LNCaP clone FGC (cell line): ENCODE data around the gene HAGHL.
"Not testable (repeated sequence)": the region's sequence is repeated elsewhere in the genome, so short reads cannot be mapped to it uniquely, and the experiment has no call there.

Experiments used
- DNase-seq: peaks from one replicate; pipeline ENCODE4 v3.0.0-alpha.2; 2011; ENCODE audit warnings: low read depth
- H3K4me3 ChIP-seq: 2 replicates; pipeline ENCODE4 v1.5.1; 2011; ENCODE audit warnings: mild to moderate bottlenecking, low read depth, low read length, control low read depth
- TF ChIP-seq, protein P1 (sequence below): IDR thresholded peaks from 2 replicates; pipeline ENCODE4 v1.5.1; 2012; ENCODE audit warnings: mild to moderate bottlenecking; ENCODE audit not compliant: control insufficient read depth, insufficient read depth; ENCODE audit errors: extremely low read depth

Gene HAGHL

DNA sequence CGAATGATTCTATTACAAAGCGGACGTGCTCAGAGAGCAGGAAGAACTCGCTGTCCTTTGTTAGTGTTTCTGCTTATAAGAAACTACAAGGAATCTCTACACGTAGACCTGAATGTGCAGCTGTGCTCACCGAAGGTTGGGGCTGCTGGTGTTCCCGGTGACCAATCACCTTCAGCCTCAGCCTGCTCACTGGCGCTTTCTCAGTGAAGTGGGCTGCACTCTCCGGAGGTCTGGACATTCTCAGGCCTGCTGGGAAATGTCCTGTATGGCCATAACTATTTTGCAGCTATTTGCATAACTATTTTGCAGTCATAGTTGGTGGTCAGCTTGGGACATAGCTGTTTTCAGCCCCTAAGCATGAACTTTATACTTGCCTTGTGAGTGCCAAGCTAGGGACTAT lies 23.6 kb downstream of the HAGHL start:
- H3K4me3 ChIP-seq: no peak overlapping the region
- TF ChIP-seq, protein P1, sequence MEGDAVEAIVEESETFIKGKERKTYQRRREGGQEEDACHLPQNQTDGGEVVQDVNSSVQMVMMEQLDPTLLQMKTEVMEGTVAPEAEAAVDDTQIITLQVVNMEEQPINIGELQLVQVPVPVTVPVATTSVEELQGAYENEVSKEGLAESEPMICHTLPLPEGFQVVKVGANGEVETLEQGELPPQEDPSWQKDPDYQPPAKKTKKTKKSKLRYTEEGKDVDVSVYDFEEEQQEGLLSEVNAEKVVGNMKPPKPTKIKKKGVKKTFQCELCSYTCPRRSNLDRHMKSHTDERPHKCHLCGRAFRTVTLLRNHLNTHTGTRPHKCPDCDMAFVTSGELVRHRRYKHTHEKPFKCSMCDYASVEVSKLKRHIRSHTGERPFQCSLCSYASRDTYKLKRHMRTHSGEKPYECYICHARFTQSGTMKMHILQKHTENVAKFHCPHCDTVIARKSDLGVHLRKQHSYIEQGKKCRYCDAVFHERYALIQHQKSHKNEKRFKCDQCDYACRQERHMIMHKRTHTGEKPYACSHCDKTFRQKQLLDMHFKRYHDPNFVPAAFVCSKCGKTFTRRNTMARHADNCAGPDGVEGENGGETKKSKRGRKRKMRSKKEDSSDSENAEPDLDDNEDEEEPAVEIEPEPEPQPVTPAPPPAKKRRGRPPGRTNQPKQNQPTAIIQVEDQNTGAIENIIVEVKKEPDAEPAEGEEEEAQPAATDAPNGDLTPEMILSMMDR: no peak
- no peak for DNase-seq

DNA sequence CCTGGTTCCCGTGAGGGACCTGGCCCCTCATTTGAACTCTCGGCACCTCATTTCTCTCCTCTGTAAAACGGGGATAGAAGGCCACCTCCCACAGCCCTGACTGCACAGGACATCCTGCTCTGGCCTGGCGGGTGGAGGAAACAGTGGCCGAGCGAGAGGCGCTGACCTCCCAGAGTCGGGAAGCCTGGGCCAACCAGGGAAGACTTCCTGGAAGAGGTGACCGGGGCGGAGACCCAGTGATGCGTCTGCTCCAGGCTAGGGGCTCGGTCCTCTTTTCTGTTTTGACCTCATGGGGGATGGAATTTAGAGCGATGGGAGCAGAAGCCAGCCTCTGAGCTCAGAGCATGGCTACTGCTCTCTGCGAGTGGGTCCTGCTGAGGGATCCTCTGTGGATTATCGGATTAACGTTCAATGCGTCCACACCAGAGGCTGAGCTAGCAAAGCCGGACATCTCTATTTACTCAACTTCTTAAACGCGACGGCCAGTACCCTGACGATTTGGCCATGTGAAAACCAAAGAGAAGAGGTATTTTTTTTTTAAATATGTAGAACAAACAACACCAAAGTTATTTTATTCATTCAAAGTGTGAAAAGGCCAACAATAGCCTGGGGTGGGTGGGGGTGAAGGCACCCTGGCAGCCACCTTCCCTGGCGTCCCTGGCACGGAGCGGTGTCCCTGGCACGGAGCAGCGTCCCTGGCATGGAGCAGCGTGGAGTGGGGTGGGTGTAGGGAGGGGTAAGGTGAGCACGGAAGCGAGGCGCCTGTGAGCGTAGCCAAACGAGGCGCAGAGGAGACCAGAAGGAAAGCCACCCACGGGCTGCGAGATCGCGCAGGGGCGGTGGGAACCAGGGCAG lies 24.5 kb downstream of the HAGHL start:
- DNase-seq: no peak
- TF ChIP-seq, protein P1: no peak
- H3K4me3 ChIP-seq: no peak overlapping the region

DNA sequence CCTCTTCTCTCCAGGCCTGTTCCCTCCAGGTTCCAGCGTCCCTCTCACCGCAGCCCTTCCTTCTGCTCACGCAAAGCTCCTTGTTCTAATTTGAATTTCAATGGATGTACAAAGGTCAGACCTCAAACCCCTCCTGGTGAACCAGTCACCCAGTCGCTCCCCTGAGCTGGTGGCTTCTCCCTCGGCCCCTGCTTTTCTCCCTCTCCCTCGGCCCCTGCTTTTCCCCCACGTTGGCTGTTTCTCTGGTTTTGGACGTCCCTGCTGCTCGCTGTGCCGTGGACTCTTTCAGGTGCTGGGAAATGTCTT lies 25.1 kb downstream of the HAGHL start:
- no peak for DNase-seq
- TF ChIP-seq, protein P1: no peak
- no peak overlapping the region for H3K4me3 ChIP-seq

DNA sequence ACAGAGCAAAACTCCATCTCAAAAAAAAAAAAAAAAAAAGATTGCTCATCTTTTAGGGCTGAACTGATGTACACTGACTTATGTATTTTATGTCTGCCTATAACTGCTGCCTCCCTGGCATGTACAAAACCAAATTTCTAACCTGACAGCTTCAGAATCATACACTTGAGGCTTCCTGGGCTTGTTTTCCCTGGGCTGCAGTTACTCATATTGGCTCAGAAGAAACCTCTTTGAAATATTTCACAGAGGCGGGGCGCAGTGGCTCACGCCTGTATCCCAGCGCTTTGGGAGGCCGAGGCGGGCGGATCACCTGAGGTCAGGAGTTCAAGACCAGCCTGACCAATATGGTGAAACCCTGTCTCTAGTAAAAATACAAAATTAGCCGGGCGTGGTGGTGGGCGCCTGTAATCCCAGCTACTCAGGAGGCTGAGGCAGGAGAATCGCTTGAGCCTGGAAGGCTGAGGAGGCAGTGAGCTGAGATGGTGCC lies 27.3 kb downstream of the HAGHL start:
- DNase-seq, H3K4me3 ChIP-seq: not testable (repeated sequence)

DNA sequence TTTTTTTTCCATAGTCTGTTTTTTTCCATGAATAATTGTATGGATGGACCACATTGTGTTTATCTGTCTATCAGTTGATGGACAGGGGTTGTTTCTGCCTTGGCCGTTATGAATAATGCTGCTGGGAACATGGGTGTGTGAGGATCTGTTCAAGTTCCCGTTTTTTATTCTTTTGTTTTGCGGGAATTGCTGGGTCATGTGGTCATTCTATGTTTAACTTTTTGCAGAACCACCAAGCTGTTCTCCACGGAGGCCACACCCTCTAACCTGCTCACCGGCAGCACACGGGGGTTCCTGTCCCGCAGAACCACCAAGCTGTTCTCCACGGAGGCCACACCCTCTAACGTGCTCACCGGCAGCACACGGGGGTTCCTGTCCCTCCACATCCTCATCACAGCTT lies 27.8 kb downstream of the HAGHL start:
- no peak for DNase-seq
- H3K4me3 ChIP-seq: no peak overlapping the region
- TF ChIP-seq, protein P1: no peak

DNA sequence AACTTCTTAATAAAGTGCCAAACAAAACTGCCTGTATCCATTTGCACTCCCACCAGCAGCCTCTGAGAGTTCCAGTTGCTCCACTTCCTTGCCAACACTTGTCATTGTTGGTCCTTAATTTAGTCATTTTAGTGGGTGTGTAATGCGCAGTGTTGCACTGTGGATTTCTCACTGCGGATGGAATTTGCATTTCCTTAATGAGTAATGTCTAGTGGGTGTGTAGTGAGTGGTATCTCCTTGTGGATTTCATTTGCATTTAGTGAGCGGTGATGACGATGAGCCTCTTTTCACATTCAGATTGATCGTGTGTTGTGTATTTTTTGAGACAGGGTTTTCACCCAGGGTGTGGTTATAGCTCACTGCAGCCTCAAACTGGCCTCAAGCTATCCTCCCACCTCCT lies 29.5 kb downstream of the HAGHL start:
- TF ChIP-seq, protein P1: no peak
- no peak overlapping the region for H3K4me3 ChIP-seq
- no peak for DNase-seq

DNA sequence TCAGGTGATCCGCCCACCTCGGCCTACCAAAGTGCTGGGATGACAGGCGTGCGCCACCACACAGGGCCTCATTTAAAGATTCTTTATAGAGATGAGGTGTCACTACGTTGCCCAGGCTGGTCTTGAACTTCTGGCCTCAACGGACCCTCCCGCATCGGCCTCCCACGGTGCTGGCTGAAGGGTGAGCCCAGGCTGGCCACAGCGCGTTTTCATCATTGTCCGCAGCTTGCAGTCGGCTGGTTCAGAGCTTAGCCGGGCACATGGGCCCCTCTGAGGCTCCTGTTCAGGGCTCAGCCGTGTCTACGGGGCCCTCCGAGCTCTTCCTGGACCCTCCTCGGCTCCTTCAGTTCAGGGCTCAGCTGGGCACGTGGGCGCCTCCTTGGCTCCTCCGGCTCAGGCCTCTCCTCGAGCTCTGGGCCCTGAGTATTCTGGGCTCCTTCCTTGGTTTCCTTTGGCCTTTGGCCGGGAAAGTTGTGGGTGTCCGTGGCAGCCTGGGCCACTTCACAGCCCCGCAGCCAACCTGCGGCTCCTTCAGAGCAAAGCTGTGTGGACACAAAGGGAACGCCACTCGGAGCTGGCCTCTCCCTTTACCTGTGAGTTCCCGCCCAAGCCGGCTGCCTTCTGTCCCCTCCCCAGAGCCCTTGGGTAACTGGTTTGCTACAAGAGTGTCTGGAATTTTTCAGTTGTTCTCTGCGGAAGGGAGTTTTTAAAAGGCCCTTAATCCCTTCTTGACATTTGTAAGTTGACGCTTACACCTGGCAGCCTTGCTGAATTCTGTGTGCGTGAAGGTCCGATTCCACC lies 32.4 kb downstream of the HAGHL start:
- DNase-seq: no peak
- no peak overlapping the region for H3K4me3 ChIP-seq
- TF ChIP-seq, protein P1: no peak
